Sigmoid colon (tissue), 7 donors: ENCODE results near the gene VASH2. TPM values are rescaled to one million over a fixed set of nuclear protein-coding genes. Genes with fewer than 3 reads are reported as not detected.

ENCODE experiments used
- DNase-seq: peaks from one replicate; pipeline ENCODE4 v3.0.0-alpha.2; 2019
- H3K27ac ChIP-seq, 4 donors: fragments of 200-600 bp; sonication (generic); one replicate each; pipeline ENCODE4 v1.5.1; 2016 to 2019; ENCODE audit warnings: mild to moderate bottlenecking in 1 of 4
- H3K27me3 ChIP-seq, 3 donors: fragments of 200-600 bp; sonication (generic); one replicate each; pipeline ENCODE4 v1.5.1; 2019; ENCODE audit warnings: mild to moderate bottlenecking in 1 of 3
- H3K36me3 ChIP-seq, 4 donors: fragments of 200-600 bp; sonication (generic); one replicate each; pipeline ENCODE4 v1.5.1; 2016 to 2019
- H3K4me1 ChIP-seq, 4 donors: fragments of 200-600 bp; sonication (generic); one replicate each; pipeline ENCODE4 v1.5.1; 2017 to 2019
- H3K4me3 ChIP-seq, 4 donors: fragments of 200-600 bp; sonication (generic); one replicate each; pipeline ENCODE4 v1.5.1; 2017 to 2019; ENCODE audit warnings: mild to moderate bottlenecking in 2 of 4, moderate library complexity in 1 of 4
- H3K9me3 ChIP-seq, 4 donors: fragments of 200-600 bp in 3 of 4; sonication (generic) in 3 of 4; one replicate each; pipeline versions ENCODE4 v1.5.1 to v1.6.1; 2013 to 2019
- CTCF ChIP-seq, 4 experiments: fragments of 450-650 bp in 3 of 4; fragments of 200-600 bp in 1 of 4; IDR thresholded peaks; one replicate each; pipeline ENCODE4 v1.5.1; 2016 to 2019; ENCODE audit warnings: antibody characterized with exemption in 4 of 4, mild to moderate bottlenecking in 3 of 4, moderate library complexity in 2 of 4
- EP300 ChIP-seq, 4 donors: sonication (generic); formaldehyde crosslinking; IDR thresholded peaks; one replicate each; pipeline ENCODE4 v1.6.1; 2017; ENCODE audit warnings: antibody characterized with exemption in 4 of 4
- POLR2A ChIP-seq, 2 donors: fragments of 450-650 bp; IDR thresholded peaks; one replicate each; pipeline ENCODE4 v1.6.1; 2016; ENCODE audit warnings: antibody characterized with exemption in 2 of 2, mild to moderate bottlenecking in 2 of 2, moderate library complexity in 2 of 2
- POLR2AphosphoS5 ChIP-seq, 4 donors: sonication (generic); formaldehyde crosslinking; IDR thresholded peaks; one replicate each; pipeline ENCODE4 v1.6.1; 2017; ENCODE audit warnings: antibody characterized with exemption in 4 of 4
- WGBS, 2 donors: extraction: QIAGEN DNeasy Blood & Tissue Kit; methylation state at CpG; one replicate each; pipeline ENCODE4 v1.1.7; 2013; 5-methylcytosine and 5-hydroxymethylcytosine counted together
- intact Hi-C: fragments of 100-400 bp; cut with DNase I; formaldehyde crosslinking; loops from one replicate; pipeline ENCODE4 v1.15.1; 2023
- polyA plus RNA-seq, 3 donors: library from polyadenylated mRNA; stranded (reverse); fragments of 200-250 nt; gene quantifications; one replicate each; pipeline ENCODE4 v1.2.3, GENCODE V29; 2013
- total RNA-seq, 4 donors: library from RNA; depleted of rRNA; stranded (reverse); fragments of >200 nt; gene quantifications; one replicate each; pipeline ENCODE4 v1.1.0, GENCODE V29; 2016
- donor health status: healthy with polysubstance abuse.
- donor health status: Bipolar disorder and iron deficiency.
- donor health status: healthy.

The VASH2 gene
- total and polyA plus RNA-seq, 7 donors, result under 0.01 to 2.1 (median 0.27) TPM

- H3K4me3 ChIP-seq, result no peak overlapping the region
These were observed 31.5 kb upstream of the VASH2 start for GRCh38 chr1:212918824-212919223.

GRCh38 chr1:212920246-212920645 is 30.1 kb upstream of the VASH2 start:
- WGBS, 2 donors, result 75 to 80% methylated on average over 7 of the region's 7 CpGs
- Histone ChIP-seq H3K36me3 (no peaks in the 10 kb centered on the region), H3K27ac (no peak overlapping the region), H3K4me3 (no peak overlapping the region), H3K27me3 (no peaks in the 10 kb centered on the region), H3K9me3 (no peaks in the 10 kb centered on the region), H3K4me1 (peaks cover 0 to 2% (median 0%) of the 10 kb centered on the region in 4 donors)
- DNase-seq, result no peak
- TF ChIP-seq EP300 (IDR thresholded peaks at IDR 0.05) (no peak), CTCF (IDR thresholded peaks at IDR 0.05) (no peak), POLR2AphosphoS5 (IDR thresholded peaks at IDR 0.05) (no peak), POLR2A (IDR thresholded peaks at IDR 0.05) (no peak)
- intact Hi-C loops, result no loop called here

More at GRCh38 chr1:212918824-212919223, 31.5 kb upstream of the VASH2 start:
- H3K9me3 ChIP-seq, result no peaks in the 10 kb centered on the region
- H3K36me3 ChIP-seq, result no peaks in the 10 kb centered on the region
- TF ChIP-seq POLR2AphosphoS5 (IDR thresholded peaks at IDR 0.05), result no peak
- TF ChIP-seq EP300 (IDR thresholded peaks at IDR 0.05), result no peak
- TF ChIP-seq POLR2A (IDR thresholded peaks at IDR 0.05), result no peak
- TF ChIP-seq CTCF (IDR thresholded peaks at IDR 0.05), result no peak
- no peak overlapping the region for H3K27ac ChIP-seq
- H3K4me1 ChIP-seq, result peaks cover 0 to 2% (median 0%) of the 10 kb centered on the region in 4 donors
- DNase-seq, result no peak
- intact Hi-C loops, result no loop called here
- no peaks in the 10 kb centered on the region for H3K27me3 ChIP-seq
- 68 to 89% methylated on average over 2 of the region's 2 CpGs for WGBS, 2 donors

GRCh38 chr1:212920896-212921295 is 29.4 kb upstream of the VASH2 start:
- Histone ChIP-seq H3K36me3 (no peaks in the 10 kb centered on the region), H3K4me3 (no peak overlapping the region), H3K27ac (no peak overlapping the region), H3K4me1 (peaks cover 0 to 2% (median 0%) of the 10 kb centered on the region in 4 donors), H3K27me3 (no peaks in the 10 kb centered on the region), H3K9me3 (no peaks in the 10 kb centered on the region)
- TF ChIP-seq POLR2AphosphoS5 (IDR thresholded peaks at IDR 0.05) (no peak), CTCF (IDR thresholded peaks at IDR 0.05) (no peak), EP300 (IDR thresholded peaks at IDR 0.05) (no peak), POLR2A (IDR thresholded peaks at IDR 0.05) (no peak)
- intact Hi-C loops, result no loop called here
- 63 to 78% methylated on average over 6 of the region's 6 CpGs for WGBS, 2 donors
- DNase-seq, result no peak

GRCh38 chr1:212922016-212922415 is 28.3 kb upstream of the VASH2 start:
- no peaks in the 10 kb centered on the region for H3K27me3 ChIP-seq
- TF ChIP-seq POLR2A (IDR thresholded peaks at IDR 0.05) (no peak), POLR2AphosphoS5 (IDR thresholded peaks at IDR 0.05) (no peak), EP300 (IDR thresholded peaks at IDR 0.05) (no peak), CTCF (IDR thresholded peaks at IDR 0.05) (no peak)
- H3K4me3 ChIP-seq, result no peak overlapping the region
- 84 to 85% methylated on average over 5 of the region's 5 CpGs for WGBS, 2 donors
- H3K9me3 ChIP-seq, result no peaks in the 10 kb centered on the region
- H3K4me1 ChIP-seq, result peaks cover 0 to 2% (median 0%) of the 10 kb centered on the region in 4 donors
- no peak for DNase-seq
- intact Hi-C loops, result no loop called here
- no peak overlapping the region for H3K27ac ChIP-seq
- H3K36me3 ChIP-seq, result no peaks in the 10 kb centered on the region

GRCh38 chr1:212926372-212926771 is 24.0 kb upstream of the VASH2 start:
- no peak overlapping the region for H3K4me3 ChIP-seq
- WGBS, 2 donors, result 84 to 89% methylated on average over 6 of the region's 6 CpGs
- H3K36me3 ChIP-seq, result no peaks in the 10 kb centered on the region
- no peak for DNase-seq
- no peaks in the 10 kb centered on the region for H3K9me3 ChIP-seq
- no peaks in the 10 kb centered on the region for H3K27me3 ChIP-seq
- H3K4me1 ChIP-seq, result peaks cover 0 to 2% (median 0%) of the 10 kb centered on the region in 4 donors
- H3K27ac ChIP-seq, result no peak overlapping the region
- intact Hi-C loops, result no loop called here
- no peak for TF ChIP-seq POLR2AphosphoS5 (IDR thresholded peaks at IDR 0.05)
- TF ChIP-seq POLR2A (IDR thresholded peaks at IDR 0.05), result no peak
- no peak for TF ChIP-seq EP300 (IDR thresholded peaks at IDR 0.05)
- TF ChIP-seq CTCF (IDR thresholded peaks at IDR 0.05), result no peak
